Mucosa of stomach (tissue), 1 donor: ENCODE measurements around the gene MAN1C1.

Source experiments
- H3K27me3 ChIP-seq: one replicate; pipeline ENCODE4 v1.7.0; 2013; ENCODE audit warnings: mild to moderate bottlenecking, low read length; ENCODE audit not compliant: control insufficient read depth, insufficient read depth
- H3K36me3 ChIP-seq: one replicate; pipeline ENCODE4 v1.7.0; 2013; ENCODE audit warnings: low read length; ENCODE audit not compliant: control insufficient read depth, insufficient read depth
- H3K4me1 ChIP-seq: one replicate; pipeline ENCODE4 v1.7.0; 2013; ENCODE audit warnings: mild to moderate bottlenecking, low read length; ENCODE audit not compliant: control insufficient read depth, insufficient read depth
- H3K4me3 ChIP-seq: one replicate; pipeline ENCODE4 v1.7.0; 2013; ENCODE audit warnings: low read length
- H3K9ac ChIP-seq: one replicate; pipeline ENCODE4 v1.7.0; 2013; ENCODE audit warnings: mild to moderate bottlenecking, low read length, moderate library complexity
- H3K9me3 ChIP-seq: one replicate; pipeline ENCODE4 v1.7.0; 2013; ENCODE audit warnings: mild to moderate bottlenecking, low read length, moderate library complexity; ENCODE audit not compliant: control insufficient read depth
- donor health status: Pancreatic carcinoma.

The MAN1C1 gene

DNA sequence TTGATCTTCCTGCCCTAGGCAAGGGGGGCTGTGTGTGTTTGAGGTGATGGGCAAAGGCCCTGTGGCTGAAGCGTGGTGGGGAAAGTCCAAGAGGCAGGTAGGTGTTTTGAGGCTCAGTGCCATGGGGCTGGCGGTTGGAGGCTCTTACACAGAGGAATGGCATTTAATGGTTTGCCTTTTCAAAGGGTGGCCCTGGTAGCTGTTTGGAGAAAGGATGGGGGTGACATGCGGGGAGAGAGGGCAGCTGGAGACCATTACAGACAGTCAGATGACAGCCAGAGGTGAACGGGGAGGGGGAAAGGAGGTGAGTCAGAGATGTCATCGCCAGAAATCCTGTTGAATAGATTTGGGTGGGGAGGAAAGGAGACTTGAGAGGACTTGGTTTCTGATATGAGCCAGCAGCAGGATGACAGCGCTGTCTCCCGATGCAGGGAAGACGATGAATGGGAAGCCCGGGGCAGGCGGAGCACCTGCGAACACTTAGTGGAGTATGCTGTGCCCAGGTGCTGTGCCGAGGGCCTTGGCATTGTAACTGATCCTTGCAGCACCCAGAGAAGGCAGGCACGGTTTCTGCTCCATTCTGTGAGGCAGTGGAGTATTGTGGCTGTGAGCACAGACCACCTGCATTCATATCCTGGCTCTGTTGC is 56.3 kb downstream of the MAN1C1 start:
- Histone ChIP-seq H3K4me1 (no peaks in the 10 kb centered on the region), H3K27me3 (no peaks in the 10 kb centered on the region), H3K36me3 (no peaks in the 10 kb centered on the region), H3K4me3 (no peak overlapping the region), H3K9ac (no peak overlapping the region), H3K9me3 (no peaks in the 10 kb centered on the region)

DNA sequence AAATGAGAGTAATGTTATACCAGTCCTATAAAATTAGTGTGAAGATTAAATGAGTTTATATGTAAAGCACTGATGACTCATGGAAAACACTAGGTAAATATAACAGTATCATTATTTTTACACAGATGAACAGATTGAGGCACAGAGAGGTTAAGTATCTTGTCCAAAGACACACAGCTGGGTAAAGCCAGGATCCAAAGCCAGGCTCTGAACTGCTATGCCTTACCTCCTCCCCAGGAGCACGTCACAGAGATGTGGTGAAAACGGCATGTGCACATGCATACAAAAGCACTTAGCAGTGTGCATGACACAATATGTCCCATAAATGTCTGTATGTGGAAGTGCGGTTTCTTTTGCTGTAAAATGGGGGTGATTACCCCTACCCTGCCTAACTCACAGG is 56.9 kb downstream of the MAN1C1 start:
- no peaks in the 10 kb centered on the region for H3K9me3 ChIP-seq
- no peak overlapping the region for H3K4me3 ChIP-seq
- no peaks in the 10 kb centered on the region for H3K36me3 ChIP-seq
- no peaks in the 10 kb centered on the region for H3K4me1 ChIP-seq
- H3K9ac ChIP-seq: no peak overlapping the region
- H3K27me3 ChIP-seq: no peaks in the 10 kb centered on the region

DNA sequence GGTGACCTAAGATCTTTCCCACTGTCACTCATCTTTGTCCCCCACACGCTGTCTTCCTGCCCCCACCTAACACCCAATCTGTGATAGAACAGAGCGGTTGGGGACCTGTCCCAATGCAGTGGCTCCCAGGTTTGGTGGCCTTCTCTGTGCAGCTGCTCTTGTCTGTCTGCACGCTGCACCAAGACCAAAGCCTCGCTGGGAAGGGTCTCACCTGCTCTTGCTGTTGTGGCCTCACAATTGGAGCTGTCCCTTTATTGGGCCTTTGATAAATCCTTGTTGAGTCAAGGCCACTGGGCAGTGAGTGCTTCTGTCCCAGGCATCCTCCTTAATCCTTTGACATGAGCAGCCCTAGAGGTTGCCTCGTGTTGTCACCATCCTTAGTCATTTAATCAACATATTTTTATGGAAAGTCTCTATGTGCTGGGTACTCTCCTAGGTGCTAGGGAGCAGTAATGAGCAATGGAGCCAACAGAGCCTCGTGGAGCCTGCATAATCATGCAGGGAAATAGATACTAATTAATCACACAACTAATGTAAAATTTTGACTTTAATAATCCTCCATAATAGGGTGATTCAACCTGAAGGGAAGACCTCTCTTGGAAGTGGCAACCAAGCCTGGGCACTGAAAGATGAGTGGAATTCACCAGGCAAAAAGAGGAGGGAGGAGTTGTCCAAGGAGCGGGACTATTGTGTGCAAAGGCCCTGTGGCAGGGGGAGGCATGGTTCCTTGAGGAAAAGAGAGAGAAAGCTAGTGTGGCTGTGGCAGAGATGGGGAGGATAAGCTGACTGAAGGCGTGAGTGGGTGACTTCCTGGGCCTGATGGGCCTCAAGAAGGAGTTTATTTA is 57.6 kb downstream of the MAN1C1 start:
- Histone ChIP-seq H3K4me3 (no peak overlapping the region), H3K9ac (no peak overlapping the region), H3K4me1 (no peaks in the 10 kb centered on the region), H3K36me3 (no peaks in the 10 kb centered on the region), H3K9me3 (no peaks in the 10 kb centered on the region), H3K27me3 (no peaks in the 10 kb centered on the region)

DNA sequence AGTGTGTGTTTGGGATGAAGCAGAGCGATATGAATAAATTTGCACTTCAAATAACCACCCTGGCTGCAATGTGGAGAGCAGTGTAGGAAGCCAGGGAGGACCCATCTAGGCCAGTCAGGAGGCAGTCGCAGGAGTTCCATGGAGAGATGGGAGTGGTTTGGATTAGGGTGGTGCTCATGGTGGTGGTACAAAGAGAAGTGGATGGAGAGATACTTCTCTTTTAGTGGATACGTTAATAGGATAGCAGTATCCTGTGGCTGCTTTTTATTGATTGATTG is 58.2 kb downstream of the MAN1C1 start:
- Histone ChIP-seq H3K9me3 (no peaks in the 10 kb centered on the region), H3K27me3 (no peaks in the 10 kb centered on the region), H3K4me3 (no peak overlapping the region), H3K4me1 (no peaks in the 10 kb centered on the region), H3K36me3 (no peaks in the 10 kb centered on the region), H3K9ac (no peak overlapping the region)

DNA sequence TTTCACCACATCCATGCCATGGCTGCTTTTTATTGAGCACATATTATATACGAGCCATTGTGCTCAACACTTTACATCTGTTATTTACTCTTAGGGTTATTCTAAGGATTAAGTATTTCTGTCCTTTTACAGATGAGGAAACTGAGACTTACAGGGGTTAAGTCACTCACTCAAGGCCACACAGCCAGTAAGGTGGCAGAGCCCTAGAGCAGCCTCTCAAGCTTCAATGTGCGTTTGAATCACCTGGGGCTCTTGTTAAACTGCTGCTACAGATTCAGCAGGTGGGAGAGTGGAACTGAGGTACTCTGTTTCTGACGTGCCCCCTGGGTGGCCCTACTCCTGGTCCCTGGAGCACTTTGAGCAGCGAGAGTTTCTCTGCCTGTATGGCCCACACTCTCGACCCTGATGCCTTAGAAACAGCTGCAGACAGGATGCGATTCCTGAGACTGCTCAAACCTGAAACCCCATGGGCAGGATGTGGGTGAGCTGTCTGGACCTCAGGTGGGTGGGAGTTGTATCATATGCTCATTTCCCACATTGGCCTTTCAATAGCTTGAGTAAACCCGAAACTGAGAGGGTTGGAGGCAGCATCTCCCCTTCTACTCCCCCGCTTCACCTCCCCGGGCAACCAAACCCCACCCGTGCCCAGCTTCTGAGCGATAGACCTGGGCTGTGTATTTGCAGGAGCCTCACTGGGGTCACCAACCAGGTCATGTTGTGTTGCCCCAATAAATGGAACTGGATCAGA is 59.3 kb downstream of the MAN1C1 start:
- Histone ChIP-seq H3K4me3 (no peak overlapping the region), H3K27me3 (no peaks in the 10 kb centered on the region), H3K36me3 (no peaks in the 10 kb centered on the region), H3K9me3 (no peaks in the 10 kb centered on the region), H3K4me1 (no peaks in the 10 kb centered on the region), H3K9ac (no peak overlapping the region)

DNA sequence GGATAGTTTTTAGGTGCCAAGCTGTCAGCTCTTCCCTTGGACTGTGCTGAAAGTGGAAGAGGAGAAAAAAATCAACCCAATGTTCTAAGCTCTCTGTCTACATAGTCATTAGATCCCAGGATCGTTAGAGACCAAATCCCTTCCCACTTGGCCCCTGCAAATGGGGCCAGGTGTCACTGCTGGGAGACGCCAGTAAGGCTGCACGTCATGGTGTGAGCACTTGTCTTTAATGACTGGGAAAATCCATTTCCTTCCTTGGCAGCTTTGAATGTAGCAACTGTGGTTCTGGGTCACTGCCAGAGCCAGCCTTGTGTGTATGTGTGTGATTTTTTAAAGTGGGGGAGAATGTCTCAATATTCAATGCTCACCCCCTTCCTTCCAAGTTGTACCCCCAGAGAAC is 59.9 kb downstream of the MAN1C1 start:
- no peaks in the 10 kb centered on the region for H3K9me3 ChIP-seq
- no peaks in the 10 kb centered on the region for H3K4me1 ChIP-seq
- no peak overlapping the region for H3K4me3 ChIP-seq
- no peak overlapping the region for H3K9ac ChIP-seq
- no peaks in the 10 kb centered on the region for H3K27me3 ChIP-seq
- H3K36me3 ChIP-seq: no peaks in the 10 kb centered on the region

DNA sequence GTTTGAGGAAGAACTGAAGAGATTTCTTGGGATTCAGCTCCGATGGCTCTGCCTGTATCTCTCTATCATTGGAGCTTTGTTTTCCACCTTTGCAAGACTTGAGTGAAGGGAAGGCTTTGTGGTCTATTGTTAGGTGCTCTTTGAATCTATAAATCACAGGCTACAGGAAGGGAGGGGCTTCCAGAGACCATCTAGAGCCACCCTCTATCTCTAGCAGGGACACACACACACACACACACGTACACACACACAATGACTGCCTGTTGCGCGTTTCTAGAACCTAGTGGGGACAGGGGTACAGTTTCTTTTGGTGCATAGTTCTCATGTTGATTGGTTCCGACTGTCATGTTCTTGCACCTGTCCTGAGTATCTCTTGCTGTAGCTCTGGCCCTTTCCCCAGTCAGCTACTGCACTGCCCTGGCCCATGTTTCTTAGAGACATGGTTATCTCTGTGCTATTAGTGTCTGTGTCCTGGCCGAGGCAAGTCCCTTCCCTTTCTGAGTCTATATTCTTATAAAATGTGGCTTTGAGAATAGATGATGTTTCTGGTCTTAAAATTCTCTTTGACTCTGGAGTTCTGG is 60.7 kb downstream of the MAN1C1 start:
- no peaks in the 10 kb centered on the region for H3K4me1 ChIP-seq

DNA sequence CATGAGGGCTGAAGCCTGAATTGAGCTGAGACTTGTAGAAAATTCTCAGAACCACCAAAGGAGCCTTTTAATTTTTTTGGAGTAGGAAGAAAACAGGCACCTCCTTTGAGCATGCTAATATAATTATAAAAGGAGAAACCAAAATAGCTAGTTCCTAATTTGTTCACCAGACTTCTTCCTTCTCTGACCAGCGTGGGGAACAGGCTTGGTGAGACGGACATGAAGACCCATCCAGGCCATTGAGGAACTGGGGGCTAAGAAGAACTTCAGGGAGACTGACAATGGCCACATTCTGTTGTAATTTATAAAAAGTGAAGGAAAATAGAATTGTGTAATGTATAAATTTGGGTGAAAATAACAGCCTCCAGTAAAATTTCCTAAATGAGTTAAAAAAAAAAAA is 62.6 kb downstream of the MAN1C1 start:
- Histone ChIP-seq H3K4me3 (no peak overlapping the region), H3K9me3 (no peaks in the 10 kb centered on the region), H3K27me3 (no peaks in the 10 kb centered on the region), H3K9ac (no peak overlapping the region), H3K4me1 (no peaks in the 10 kb centered on the region), H3K36me3 (no peaks in the 10 kb centered on the region)

More for the DNA sequence above, 60.7 kb downstream of the MAN1C1 start:
- Histone ChIP-seq H3K9me3 (no peaks in the 10 kb centered on the region), H3K27me3 (no peaks in the 10 kb centered on the region), H3K4me3 (no peak overlapping the region), H3K36me3 (no peaks in the 10 kb centered on the region), H3K9ac (no peak overlapping the region)

DNA sequence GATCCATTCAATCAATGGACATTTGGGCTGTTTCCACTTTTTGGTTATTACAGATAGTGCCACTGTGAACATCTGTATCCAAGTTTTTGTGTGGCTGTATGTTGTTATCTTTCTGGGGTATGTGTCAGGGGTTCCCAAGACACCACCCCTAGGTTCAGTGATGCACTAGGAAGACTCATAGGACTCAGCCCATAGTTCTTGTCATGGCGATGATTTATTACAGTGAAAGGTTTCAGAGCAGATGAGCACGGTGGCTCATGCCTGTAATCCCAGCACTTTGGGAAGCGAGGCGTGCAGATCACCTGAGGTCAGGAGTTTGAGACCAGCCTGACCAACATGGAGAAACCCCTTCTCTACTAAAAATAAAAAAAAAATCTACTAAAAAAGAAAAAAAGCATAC is 64.1 kb downstream of the MAN1C1 start:
- no peaks in the 10 kb centered on the region for H3K9me3 ChIP-seq
- H3K27me3 ChIP-seq: no peaks in the 10 kb centered on the region
- no peaks in the 10 kb centered on the region for H3K4me1 ChIP-seq
- no peak overlapping the region for H3K9ac ChIP-seq
- no peak overlapping the region for H3K4me3 ChIP-seq
- no peaks in the 10 kb centered on the region for H3K36me3 ChIP-seq

DNA sequence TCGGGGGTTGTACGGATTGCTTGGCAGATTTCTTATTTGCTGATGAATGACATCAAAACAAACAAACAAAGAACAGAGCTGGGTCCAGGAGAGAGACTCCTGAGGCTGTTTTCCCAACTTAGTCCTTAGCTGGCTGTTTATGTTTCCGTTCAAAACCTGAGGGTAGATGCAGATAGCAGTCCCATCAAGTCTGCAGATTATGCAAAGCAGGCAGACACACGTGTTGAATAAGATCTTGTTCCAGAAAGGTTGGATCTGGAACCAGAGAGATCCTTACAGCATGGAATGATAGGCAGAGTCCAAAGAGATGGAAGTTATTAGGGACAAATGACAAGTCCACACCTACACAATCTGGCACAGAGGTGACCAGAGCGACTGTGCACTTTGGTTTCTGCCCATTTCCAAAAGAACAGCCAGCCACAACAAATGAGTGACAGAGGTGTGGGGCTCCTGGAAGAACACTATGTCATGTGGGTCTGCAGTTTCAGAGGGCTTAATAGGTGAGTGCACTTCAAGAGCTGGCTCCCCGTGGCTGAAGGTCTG is 65.5 kb downstream of the MAN1C1 start:
- H3K27me3 ChIP-seq: no peaks in the 10 kb centered on the region
- H3K9ac ChIP-seq: no peak overlapping the region
- H3K36me3 ChIP-seq: no peaks in the 10 kb centered on the region
- H3K9me3 ChIP-seq: no peaks in the 10 kb centered on the region
- H3K4me1 ChIP-seq: no peaks in the 10 kb centered on the region
- H3K4me3 ChIP-seq: no peak overlapping the region

DNA sequence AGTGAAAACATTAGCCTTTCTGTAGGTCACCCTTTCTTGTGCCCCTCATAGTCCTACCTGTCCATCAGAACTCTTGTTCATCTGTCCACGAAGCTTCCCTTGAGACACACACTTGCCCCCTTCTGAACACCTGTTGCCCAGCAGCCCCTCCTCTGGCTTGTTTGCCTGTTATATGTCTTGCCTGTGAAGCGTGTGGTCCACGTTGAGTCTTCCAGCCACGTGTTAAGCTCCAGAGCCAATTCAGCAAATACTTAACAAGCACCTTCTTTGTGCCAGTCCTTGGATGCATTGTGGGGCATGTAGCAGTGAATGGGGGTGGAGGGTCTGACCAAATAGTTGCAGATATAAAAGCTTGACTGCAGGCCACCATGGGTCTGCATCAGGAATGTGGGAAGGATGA is 66.6 kb downstream of the MAN1C1 start:
- no peaks in the 10 kb centered on the region for H3K27me3 ChIP-seq
- no peaks in the 10 kb centered on the region for H3K4me1 ChIP-seq
- no peaks in the 10 kb centered on the region for H3K9me3 ChIP-seq
- no peaks in the 10 kb centered on the region for H3K36me3 ChIP-seq
- H3K9ac ChIP-seq: no peak overlapping the region
- no peak overlapping the region for H3K4me3 ChIP-seq

DNA sequence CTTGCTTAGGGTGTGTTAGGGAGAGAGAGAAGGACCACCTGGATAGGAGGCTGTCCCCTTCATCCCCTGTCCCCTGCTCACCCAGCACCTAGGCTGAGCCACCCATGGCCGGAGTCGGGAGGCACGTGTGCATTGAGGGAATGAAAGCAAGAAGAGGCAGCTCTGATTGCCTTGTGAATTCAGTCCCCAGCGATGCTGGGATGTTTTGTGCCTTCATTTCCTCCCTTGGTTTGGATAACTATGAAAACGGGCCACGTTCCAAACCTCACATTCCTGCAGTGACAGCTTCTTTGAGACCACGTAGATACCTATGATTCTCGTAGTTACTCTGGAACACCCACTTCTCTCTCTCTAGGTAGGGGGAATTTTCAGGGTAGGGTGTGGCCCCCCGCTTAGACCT is 67.1 kb downstream of the MAN1C1 start:
- no peak overlapping the region for H3K4me3 ChIP-seq
- no peaks in the 10 kb centered on the region for H3K27me3 ChIP-seq
- H3K4me1 ChIP-seq: no peaks in the 10 kb centered on the region
- no peaks in the 10 kb centered on the region for H3K9me3 ChIP-seq
- H3K9ac ChIP-seq: no peak overlapping the region
- H3K36me3 ChIP-seq: no peaks in the 10 kb centered on the region
